C1 segment of cervical spinal cord (tissue), 14 donors: ENCODE results near the gene FOXA1.

ENCODE experiments used
- DNase-seq, 14 donors: peaks; one replicate each; lab custom pipeline; 2025; lab: John Stamatoyannopoulos, UW

FOXA1 gene

DNA sequence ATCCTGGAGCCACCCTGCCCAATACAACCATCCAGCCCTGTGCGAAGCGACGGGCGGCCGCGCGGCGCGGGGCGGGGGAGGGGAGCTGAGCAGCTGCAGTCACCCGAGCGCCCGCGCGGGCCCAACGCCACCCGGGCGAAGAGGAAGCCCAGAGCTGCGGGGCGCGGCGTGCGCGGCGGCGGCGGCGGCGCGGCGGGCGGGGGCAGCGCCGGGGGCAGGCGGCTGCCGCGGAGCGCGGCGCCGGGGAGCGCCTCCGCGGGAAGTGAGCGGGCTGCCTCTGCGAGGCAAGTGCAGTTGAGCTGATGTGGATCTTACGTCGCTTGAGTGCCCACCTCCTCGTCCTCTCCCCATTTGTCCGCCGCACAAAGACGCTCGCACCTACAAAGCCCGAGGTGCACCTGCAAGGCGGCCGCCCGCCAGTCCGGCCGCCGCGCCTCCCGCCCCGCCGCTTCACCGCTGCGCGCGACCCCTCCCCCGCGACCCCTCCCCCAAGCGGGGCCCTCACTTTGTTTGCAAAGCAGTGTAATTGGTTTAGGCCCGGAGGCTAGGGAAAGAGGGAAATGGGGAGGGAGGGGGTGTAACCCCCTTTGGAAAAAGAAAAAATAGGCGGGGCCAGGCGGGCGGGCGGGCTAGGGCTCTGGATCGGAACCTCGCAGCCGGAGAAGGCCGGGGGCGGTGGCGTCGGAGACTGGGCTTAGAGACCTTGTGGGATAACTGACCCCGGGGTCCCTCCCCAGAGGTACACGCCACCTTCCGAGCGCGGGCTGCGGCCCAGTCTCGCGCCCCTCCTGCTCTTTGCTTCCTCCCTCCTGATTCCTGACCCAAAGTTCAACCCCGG lies at the start of gene FOXA1, which contains the start of gene TTC6:
Gene FOXA1 (minus strand): TSS at position 279 of the 838 bp plus-strand sequence. CDS start 277 bp downstream, at position 2.
Gene TTC6 (plus strand): TSS at position 659 of the 838 bp plus-strand sequence. CDS start 26,436 bp downstream, outside the sequence.
- no peak for DNase-seq

- DNase-seq, result no peak
Measured at GRCh38 chr14:37643701-37644100, 48.7 kb upstream of the FOXA1 start.

DNA sequence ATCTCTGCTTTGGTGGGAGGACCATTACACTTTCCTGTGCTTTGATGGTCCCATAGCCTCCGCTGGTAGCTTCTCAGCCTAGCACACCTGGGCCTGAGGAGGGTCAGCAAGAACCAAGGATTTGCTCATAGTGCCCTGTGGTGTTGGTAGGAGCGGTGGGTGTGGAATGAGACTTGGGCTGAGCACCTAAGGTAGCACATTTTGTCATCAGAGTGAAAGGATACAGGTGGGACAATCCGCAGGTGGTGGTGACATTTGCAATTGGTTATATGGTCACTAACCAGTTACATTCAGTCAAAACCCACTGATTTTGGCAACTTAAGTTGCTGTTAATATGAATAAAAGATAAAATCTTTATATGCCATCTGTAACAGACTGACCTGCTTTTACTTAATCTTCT lies 47.1 kb upstream of the FOXA1 start:
- DNase-seq, result no peak

- no peak for DNase-seq
Measured at GRCh38 chr14:37641117-37641516, 46.1 kb upstream of the FOXA1 start.

DNA sequence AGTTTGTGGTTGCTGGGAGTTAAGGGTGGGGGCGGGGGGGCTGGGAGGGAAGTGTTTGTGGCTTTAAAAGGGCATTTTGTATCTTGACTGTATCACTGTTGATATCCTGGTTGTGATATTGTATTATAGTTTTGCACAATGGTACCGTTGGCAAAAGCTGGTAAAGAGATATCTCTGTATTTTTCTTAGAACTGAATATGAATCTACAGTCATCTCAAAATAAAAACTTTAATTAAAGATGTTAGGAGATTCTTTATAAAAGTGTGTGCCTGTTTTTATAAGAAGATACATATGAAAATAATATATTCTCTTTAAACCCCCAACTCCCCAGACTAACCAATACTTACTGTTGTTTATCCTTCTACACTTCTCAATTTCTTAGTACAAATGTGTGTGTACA lies 43.5 kb upstream of the FOXA1 start:
- DNase-seq, result no peak

DNA sequence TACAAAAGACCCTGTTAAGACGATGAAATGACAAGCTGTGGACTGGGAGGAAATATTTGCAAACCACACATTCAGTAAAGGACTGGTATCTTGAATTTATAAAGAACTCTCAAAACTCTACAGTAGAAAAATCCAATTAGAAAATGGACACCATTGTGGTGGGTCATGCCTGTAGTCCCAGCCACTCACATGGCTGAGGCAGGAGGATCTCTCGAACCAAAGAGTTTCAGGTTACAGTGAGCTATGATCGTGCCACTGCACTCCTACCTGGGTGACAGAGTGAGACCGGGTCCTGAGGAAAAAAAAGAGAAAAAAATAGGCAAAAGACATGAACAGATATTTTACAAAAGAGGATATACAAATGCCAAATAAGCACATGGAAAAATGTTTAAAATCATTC lies 42.3 kb upstream of the FOXA1 start:
- no peak for DNase-seq

DNA sequence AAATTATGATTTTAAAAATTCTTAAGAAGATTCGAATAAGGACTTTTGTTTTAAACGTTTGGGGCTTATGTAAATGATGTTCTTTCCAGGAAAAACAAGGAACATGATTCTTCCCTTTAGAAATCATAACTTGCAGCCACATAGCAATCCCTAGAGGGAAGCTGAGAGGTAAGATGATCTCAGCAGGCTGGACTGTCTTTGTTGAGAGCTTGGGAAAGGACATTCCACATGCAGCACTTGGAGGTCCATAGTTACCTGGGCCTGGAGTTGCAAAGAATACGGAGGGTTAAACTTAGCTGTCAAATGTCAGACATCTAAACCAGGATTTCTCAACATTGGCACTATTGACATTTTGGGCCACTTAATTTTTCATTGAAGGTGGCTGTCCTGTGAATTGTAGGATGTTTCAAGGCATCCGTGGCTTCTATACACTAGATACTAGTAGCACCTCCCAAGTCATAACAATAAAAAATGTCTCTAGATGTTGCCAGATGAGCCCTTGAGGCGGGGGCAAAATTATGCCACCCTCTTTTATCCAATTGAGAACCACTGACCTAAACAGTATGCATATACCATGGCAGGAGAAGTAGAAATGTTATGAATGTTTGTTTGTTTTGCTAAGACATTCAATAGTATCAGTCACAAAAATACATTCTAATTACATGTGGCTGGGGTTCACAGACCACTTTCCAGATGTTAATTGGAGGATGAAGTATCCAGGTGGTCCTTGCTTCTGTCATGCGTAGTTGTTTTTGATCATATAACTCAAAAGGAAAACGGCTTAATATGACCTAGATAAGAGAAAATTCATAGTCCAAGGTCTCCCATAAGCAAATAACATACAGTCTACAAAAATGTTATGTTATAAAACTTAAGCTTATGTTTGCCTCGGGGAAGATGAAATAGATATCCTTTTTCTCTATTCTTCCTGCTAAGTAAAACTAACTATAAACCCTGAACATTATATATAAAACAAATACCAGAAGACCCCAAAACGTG lies 30.8 kb upstream of the FOXA1 start:
- DNase-seq, result no peak

DNA sequence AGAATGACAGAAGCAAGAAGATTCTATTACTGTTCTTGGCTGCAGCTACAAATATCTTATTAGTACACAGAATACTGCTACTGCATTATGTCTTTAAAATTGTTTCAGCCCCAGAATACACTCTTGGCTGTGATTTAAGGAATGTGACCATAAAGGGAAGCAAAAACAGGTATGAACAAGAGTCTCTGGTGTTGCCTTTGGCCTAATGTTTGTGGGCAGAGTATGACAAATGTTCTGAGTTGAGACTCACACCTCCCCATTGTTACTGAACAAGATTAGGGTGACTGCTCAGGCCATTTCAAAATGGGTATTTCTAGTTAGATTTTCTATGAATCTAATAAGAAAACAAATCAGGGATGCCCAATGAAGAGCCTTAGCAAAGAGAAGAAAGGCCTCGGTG lies 28.9 kb upstream of the FOXA1 start:
- DNase-seq, result no peak

DNA sequence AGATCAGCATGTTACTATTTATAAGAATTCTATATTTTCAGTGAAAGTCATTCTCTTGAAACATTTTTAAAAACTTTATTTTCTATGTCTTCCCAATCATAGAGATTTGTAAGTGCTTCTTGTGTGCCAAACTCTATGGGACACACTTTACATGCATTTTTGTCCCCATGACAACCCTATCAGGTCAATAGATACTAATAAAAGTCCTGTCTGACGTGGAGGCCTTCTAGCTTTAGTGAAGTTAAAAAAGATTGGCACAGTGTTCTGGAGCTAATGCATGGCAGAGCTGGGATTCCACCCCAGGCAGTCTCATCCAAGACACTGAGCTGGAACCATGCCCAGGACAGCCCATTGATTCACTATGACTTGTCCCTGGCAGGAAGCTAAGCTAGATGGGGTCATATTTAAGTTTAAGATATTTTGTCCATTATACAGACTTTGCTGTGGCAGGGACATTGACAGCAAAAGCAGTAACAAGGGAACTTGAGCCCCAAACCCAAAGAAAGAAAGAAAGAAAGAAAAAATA lies 28.4 kb upstream of the FOXA1 start:
- DNase-seq, result no peak

DNA sequence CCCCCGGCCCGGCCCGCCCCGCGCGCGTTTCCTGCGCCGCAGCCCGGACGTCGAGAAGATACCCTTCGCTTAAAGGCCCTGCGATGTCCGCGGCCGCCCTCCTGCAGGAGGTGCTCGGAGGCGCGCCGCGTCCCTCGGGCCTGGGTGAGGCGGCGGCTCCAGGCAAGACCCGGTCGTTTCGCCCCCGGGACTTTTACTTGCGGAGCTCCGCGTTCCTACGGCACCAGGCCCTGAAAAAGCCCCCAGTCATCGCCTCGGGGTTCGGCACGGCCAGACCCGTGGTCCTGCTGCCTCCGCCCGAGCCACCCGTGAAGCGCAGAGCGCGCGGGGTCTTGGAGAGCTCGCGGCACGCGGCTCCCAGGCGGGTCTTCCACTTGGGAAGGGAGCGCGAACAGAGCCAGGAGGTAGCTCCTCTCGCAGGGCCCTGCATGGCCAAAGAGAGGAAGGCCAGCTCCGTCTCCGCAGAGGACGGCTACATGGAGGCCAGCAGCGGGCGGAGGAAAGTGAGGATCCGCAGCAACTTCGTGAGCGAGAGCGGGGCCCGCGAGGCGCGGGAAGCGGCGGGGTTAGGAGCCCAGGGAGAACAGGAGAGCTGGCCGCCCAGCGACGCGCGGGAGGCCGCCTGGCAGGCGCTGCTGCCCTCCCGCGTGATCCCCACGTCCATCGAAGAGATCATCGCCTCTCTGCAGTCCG lies 27.3 kb upstream of the FOXA1 start:
- no peak for DNase-seq

GRCh38 chr14:37620856-37621255 lies 25.8 kb upstream of the FOXA1 start:
- no peak for DNase-seq

- DNase-seq, result no peak
Measured at GRCh38 chr14:37618498-37619028, 23.5 kb upstream of the FOXA1 start.

- no peak for DNase-seq
Measured at GRCh38 chr14:37617864-37618365, 22.9 kb upstream of the FOXA1 start.

DNA sequence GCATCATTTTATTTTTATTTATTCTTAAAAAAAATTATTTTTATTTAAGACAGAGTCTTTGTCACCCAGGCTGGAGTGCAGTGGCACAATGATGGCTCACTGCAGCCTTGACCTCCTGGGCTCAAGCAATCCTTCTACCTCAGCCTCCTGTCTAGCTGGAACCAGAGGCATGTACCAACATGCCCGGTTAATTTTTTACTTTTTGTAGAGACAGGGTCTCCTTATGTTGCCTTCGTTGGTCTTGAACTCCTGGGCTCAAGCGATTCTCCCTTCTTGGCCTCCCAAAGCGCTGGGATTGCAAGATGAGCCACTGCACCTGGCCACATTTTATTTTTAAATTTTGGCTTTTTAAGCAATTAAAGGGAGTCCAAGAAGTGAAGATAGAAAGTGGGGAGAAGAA lies 21.8 kb upstream of the FOXA1 start:
- DNase-seq, result no peak

- DNase-seq, result no peak
Measured at GRCh38 chr14:37615582-37616289, 20.7 kb upstream of the FOXA1 start.

GRCh38 chr14:37610945-37611523 lies 16.0 kb upstream of the FOXA1 start:
- no peak for DNase-seq

DNA sequence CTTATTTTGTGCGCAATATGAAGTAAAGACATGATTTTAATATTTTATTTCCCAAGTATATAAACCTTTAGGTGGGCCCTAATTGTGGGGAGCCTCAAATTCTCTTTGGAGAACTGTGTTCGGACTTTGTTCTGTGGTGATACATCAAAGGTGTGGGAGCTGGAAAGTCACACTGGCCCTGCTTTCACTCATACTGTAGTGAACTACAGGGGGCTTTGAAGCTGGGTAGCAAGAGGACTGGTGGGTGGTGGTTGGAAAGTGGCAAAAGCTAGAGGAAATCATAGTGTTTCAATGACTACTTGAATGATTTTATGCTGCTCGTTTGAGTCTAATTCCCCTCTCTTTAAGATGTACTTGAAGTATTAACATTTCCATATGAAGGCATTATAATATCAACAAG lies 13.6 kb upstream of the FOXA1 start:
- no peak for DNase-seq

GRCh38 chr14:37606678-37607077 lies 11.6 kb upstream of the FOXA1 start:
- DNase-seq, result no peak

DNA sequence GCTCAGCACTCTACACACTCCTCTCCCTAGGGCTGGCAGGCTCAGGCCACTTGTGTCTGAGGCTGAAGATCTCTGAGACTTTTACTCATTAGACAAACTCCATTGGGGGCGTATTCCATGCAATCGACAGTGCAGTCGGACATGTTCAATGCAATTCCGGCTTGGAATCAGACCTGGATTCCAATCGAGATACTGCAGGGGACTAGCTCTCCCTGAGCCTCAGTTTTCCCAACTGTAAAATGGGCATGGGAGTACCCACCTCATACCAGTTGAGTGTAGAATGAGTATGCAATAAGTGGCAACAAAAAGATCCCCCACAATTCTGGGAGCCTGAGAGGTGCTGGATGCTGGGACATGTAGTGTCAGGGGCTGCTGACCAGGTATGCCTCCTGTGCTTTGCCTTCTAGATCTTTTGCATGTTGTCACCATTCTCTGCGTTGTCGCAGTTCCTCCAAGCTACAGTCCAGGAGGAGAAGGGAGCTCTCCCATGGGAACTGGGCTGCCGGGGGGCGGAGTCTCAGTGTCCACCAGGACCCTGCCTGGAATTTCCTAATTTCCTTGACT lies 8.7 kb upstream of the FOXA1 start:
- no peak for DNase-seq
